Stimulated activated CD4-positive, alpha-beta T cell treated with anti-CD3 and anti-CD28 coated beads, Interleukin-2, amount 100 ng/mL, for 24 hours (primary cell): ENCODE measurements around the gene KRTAP6-2.

ENCODE experiments used
- DNase-seq, 2 donors: peaks; one replicate each; pipeline ENCODE4 v3.0.0-alpha.2; 2020

The KRTAP6-2 gene

DNA sequence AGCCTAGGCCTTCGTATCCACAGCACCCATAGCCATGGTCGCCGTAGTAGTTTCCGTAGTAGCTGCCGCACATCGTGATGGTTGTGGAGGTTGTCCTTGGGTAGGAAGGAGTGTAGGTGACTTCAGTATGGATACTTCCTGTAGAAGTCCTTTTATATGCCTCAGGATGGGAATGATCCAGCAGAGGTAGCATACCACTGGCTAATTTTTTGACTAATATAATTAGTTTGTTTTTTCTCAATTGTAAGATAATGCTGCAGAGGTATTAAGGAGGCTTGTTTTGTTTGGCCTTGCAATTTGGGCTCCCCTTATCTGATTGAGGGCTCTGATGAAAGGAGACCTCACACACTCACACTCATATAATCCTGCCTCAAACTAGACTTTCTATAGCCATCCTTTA lies at the start of gene KRTAP6-2:
Gene KRTAP6-2, minus strand, starts transcription at position 101 of the 400 bp plus-strand sequence. Its CDS starts 28 bp downstream, at position 73.
- no peak for DNase-seq

GRCh38 chr21:30646904-30647414 lies 48.3 kb upstream of the KRTAP6-2 start:
- DNase-seq: no peak

DNA sequence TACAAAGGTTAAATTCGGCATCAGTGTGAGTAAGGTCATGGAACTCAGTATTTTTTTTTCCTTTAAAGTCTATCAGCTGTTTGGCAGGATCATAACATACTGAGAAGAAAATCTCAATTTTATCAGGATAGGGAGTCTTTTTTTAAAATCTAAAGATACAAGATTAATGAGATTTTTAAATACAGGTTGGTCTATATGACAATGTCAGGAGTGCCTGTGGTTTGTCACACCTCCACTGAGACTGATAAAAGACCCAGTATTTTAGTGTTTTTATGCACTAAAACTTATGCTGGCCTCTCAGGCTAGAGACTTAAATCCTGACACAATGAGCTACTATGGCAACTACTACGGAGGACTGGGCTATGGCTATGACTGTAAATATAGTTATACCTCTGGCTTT lies 43.9 kb upstream of the KRTAP6-2 start, which contains the start of gene KRTAP20-3:
Gene KRTAP20-3, plus strand, starts transcription at position 301 of the 400 bp plus-strand sequence.
- DNase-seq: no peak

GRCh38 chr21:30638686-30639085 lies 40.0 kb upstream of the KRTAP6-2 start:
- DNase-seq: no peak

GRCh38 chr21:30634906-30635305 lies 36.2 kb upstream of the KRTAP6-2 start, which contains the start of gene KRTAP20-2:
TSS of gene KRTAP20-2 (plus strand) at chr21:30635206. CDS start at chr21:30635264, 58 bp downstream.
- DNase-seq: no peak

GRCh38 chr21:30629200-30629599 lies 30.5 kb upstream of the KRTAP6-2 start:
- no peak for DNase-seq

DNA sequence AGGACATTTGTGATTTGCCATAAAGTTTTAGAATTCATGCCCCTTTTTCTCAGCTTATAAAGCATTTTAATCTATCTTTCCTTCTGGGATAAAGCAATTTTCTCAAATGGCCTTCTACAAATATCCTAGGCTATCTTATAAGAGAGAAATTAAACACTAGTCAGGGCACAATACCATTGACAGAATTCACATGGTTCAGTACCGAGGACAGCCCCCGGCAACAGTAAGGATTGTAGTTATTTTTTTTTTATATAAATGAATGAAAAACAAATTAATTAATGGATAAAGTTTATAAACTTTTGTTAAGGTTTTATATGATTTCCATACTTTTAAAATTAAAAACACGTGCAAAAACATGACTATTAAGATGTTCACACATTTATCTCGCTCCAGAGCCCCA lies 29.4 kb upstream of the KRTAP6-2 start:
- no peak for DNase-seq

- DNase-seq: no peak
Observed at GRCh38 chr21:30625449-30626165, 26.9 kb upstream of the KRTAP6-2 start.

DNA sequence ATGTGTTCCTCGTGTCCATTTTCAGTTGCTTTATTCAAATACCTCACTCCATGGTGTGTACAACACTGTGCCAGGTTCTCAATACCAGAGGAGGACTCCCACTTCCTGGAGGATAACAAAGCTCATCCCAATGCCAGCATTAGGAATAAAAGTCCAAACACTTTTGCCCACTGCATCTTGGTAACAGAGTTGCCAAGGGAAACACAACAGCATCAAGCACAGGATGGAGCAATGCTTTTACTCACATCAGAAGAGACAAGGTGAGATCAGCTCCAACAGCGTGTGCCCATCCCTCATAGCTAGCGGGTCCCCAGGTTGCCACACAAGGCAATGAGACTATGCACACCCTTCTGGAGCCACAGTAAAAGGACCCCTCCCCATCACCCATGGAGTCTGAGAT lies 24.7 kb upstream of the KRTAP6-2 start:
- no peak for DNase-seq

DNA sequence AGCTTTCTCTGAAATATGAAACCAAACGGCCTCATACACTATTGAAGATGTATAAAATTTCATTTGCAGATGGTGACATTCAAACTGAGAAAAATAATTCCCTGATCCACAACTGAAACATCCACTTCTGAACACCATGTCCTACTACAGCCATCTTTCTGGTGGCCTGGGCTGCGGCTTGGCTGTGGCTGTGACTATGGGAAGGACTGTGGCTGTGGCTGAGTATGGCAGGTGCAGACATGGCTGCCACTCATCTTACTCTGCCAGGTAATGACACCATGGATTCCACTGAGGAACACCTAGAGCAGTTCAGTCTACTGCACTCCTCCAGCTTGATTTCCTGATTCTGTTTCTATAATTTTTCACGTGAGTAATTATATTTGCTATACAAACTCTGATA lies 21.8 kb upstream of the KRTAP6-2 start, which contains the start of gene KRTAP20-4:
Gene KRTAP20-4, plus strand, starts transcription at position 106 of the 400 bp plus-strand sequence.
- no peak for DNase-seq

DNA sequence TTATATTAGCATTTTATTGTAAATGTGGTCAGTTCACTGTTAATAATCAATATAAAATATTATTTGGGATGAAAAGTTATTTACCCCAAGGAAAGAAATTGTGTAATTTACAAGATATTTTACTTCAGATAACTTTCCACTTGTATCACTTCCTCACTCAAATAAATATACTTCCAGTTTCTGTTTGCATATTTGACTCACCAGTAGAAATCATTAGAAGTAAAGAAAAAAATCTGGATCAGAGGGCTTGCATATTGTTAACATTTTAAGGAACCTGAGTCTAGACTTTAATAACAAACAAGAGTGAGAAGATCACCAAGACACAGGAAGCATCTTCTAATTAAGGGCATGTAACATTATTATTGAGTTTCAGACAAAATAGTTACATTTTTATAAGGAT lies 21.4 kb upstream of the KRTAP6-2 start:
- DNase-seq: no peak

- DNase-seq: no peak
Observed at GRCh38 chr21:30616125-30616524, 17.4 kb upstream of the KRTAP6-2 start, which contains the start of gene KRTAP20-1. TSS of gene KRTAP20-1 (plus strand) at chr21:30616425. CDS start at chr21:30616455, 30 bp downstream.

- no peak for DNase-seq
Observed at GRCh38 chr21:30615199-30615598, 16.5 kb upstream of the KRTAP6-2 start.

GRCh38 chr21:30613836-30614235 lies 15.1 kb upstream of the KRTAP6-2 start, which contains the start of gene KRTAP6-1:
TSS of gene KRTAP6-1 (minus strand) at chr21:30613930. CDS start at chr21:30613904, 26 bp downstream.
- DNase-seq: no peak

GRCh38 chr21:30612132-30612531 lies 13.4 kb upstream of the KRTAP6-2 start:
- no peak for DNase-seq

DNA sequence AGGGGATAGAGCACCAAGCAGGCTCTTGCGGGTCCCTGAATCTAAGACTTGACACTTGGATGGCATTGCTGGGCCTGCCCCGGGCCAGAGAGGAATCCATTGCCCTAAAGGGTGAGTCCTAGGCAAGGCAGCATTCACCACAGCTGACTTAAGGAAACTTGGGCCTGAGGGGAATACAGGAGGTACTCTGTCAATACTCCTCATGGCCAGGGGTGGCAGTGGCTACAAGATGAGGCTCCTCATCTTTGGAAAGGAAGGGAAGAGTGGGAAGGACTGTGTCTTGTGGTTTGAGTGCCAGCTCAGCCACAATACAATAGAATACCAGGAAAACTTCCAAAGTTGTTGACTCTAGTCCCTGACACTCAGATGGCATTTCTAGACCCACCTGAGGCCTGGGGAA lies 7.3 kb upstream of the KRTAP6-2 start:
- DNase-seq: no peak

GRCh38 chr21:30600787-30601186 lies 2.1 kb upstream of the KRTAP6-2 start, which contains the start of gene KRTAP22-1:
TSS of gene KRTAP22-1 (plus strand) at chr21:30601087.
- no peak for DNase-seq

GRCh38 chr21:30592140-30592539 lies 6.6 kb downstream of the KRTAP6-2 start, which contains the start of gene KRTAP6-3:
TSS of gene KRTAP6-3 (plus strand) at chr21:30592440. CDS start at chr21:30592446, 6 bp downstream.
- no peak for DNase-seq

DNA sequence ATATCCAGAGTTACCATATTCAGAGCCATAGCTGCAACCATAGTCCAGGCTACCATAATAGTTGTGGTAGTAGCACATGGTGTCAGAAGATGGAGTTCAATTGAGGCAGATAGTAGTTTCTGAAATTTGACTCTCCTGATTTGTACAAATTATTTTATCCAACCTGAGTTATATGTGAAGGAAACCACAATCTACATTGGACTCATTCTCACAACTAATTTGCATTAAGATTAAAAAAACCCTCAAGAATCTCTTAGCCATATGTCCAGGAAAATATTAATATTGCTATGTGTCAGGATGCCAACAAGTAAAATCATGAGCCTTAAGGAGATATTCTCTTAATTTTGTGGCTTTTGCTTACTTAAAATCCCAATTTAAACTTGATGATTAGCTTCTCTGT lies 8.4 kb downstream of the KRTAP6-2 start, which contains the start of gene KRTAP22-2:
Gene KRTAP22-2, minus strand, starts transcription at position 101 of the 400 bp plus-strand sequence.
- DNase-seq: no peak

DNA sequence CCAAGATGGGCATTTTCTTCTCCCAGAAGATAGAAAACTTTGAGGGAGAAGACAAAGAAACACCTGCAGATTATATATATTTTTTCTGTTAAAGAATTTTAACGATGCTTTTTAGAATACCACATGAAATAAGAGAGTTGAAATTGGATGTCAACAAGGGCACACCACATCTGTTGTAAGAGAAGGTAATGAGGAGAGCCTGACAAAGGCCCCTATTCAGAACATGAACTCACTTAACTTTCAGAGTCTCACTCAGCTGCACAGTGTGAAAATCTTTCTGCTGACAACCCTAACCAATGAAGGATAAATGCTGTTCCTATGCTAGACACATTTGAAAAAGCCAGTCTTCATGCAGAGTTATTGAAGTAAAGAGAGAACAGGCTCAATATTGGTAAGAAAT lies 15.8 kb downstream of the KRTAP6-2 start:
- no peak for DNase-seq

DNA sequence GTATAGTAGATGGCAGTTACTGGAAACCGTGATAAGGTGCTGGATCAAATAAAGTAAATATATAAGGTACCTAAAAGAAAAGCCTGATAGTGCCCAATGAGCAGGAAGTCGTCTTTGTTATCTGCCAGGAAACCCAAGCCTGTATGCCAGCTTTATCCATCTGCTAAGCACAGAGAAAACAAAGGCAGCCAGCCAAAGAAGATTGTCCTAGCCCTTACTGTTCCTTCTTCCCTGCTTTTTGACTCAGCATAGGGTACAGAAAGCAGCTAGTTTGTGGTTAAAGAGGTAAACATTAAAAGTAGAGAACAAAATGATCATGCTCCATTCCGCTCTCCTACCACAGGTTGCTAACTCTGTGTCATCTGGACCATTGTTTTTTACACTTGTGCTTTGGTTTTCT lies 18.6 kb downstream of the KRTAP6-2 start:
- DNase-seq: no peak

DNA sequence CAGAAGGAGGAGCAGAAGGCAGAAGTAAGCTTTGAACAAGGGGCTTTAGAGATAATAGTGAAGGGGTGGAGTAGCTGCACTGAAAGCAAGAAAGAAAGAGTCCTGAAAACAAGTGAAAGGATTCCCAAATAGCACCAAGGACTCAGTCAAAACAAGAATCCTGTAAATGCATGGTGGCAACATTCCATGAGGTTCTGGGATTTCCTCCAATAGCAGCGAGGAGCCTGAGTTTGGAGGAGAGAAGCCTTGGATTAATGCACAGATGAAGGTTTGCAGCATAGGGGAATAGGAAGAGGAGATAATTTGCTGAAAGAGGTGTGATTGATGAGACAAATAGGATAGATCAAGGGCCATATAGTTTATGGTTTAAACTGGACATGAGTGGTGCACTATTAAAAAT lies 19.4 kb downstream of the KRTAP6-2 start:
- DNase-seq: no peak

DNA sequence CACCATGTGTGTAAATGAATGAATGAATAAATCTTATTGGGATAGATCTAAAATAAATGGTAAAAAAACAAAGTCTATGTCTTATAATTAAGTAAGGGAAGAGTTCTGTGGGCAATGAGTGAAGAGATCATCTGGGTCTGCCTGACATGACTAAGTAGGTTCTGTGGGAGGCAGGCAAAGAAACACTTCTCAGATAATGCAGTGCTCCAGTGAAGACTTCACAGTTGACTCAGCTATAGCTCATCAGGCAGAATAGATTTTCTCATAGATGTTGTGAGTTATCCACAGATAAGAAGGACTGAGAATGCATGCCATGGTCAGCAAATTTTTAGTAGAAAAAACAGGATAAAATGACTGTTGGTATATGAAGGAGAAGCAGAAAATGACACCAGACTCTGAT lies 20.9 kb downstream of the KRTAP6-2 start:
- no peak for DNase-seq

DNA sequence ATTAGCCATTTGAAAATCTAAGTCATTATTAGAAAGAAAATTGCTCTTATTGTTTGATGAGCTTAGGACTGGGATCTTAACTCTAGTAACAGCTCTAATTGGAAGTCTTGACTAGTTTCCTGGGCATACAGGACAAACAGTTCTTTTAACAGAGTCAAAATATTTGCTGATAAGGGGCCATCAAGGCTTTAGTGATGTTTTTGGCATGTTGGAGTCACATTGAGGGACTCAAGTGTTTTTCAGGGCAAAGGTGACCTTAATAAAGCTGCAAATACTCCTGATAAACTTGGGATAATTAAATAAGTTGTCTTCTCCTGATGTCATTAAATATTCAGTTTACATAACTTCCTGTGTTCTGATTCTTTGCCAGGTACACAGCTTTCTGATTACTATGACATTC lies 31.1 kb downstream of the KRTAP6-2 start:
- DNase-seq: no peak
